Panc1 (cell line): Measurements from ENCODE around the gene EYA2. TPM values are rescaled to one million over a fixed set of nuclear protein-coding genes. Genes with fewer than 3 reads are reported as not detected.

Experiments used
- ATAC-seq: fragments of 200-7000 bp; cut with Tn5 transposase; 2 replicates; pipeline ENCODE4 v1.9.1; 2020; ENCODE audit warnings: mild to moderate bottlenecking, moderate library complexity
- BruUV-seq: library from RNA; stranded (reverse); fragments of 400-500 nt; replicated peaks from 2 replicates; lab custom pipeline; 2021; lab: Mats Ljungman, UMichigan
- CTCF ChIA-PET: fragments of 300-600 bp; sonication (Branson Sonifier 250); formaldehyde crosslinking; loops from one replicate; lab custom pipeline; 2022; ENCODE audit warnings: antibody characterized with exemption; lab: Charles Lee
- POLR2A ChIA-PET: fragments of 300-600 bp; sonication (Branson Sonifier 250); formaldehyde crosslinking; loops from one replicate; lab custom pipeline; 2022; ENCODE audit warnings: antibody characterized with exemption; lab: Charles Lee
- DNase-seq: peaks from one replicate; pipeline ENCODE4 v3.0.0-alpha.2; 2010; ENCODE audit warnings: low read depth, low spot score
- H3K27ac ChIP-seq: 2 replicates; pipeline ENCODE4 v1.5.1; 2011; ENCODE audit warnings: mild to moderate bottlenecking, low read length, inconsistent platforms
- H3K27me3 ChIP-seq: fragments of 200-500 bp; sonication (Bioruptor generic); 2 replicates; pipeline ENCODE4 v1.6.0; 2014; ENCODE audit warnings: low read length, inconsistent platforms; ENCODE audit not compliant: control insufficient read depth, insufficient read depth
- H3K36me3 ChIP-seq: fragments of 200-500 bp; sonication (Bioruptor generic); 2 replicates; pipeline ENCODE4 v1.5.1; 2014; ENCODE audit warnings: inconsistent platforms, mild to moderate bottlenecking, low read length, moderate library complexity; ENCODE audit not compliant: control insufficient read depth, insufficient read depth
- H3K4me1 ChIP-seq: 2 replicates; pipeline ENCODE4 v1.5.1; 2011; ENCODE audit warnings: inconsistent platforms, mild to moderate bottlenecking, low read length, moderate library complexity; ENCODE audit not compliant: control insufficient read depth, insufficient read depth
- H3K4me3 ChIP-seq, 2 experiments: 2 replicates each; pipeline ENCODE4 v1.5.1; 2011 to 2012; ENCODE audit warnings: low read depth in 2 of 2, low read length in 2 of 2, mild to moderate bottlenecking in 2 of 2, inconsistent platforms in 1 of 2, moderate library complexity in 1 of 2
- H3K9me3 ChIP-seq: fragments of 200-500 bp; sonication (Bioruptor generic); 2 replicates; pipeline ENCODE4 v1.5.1; 2014; ENCODE audit warnings: low read depth, mild to moderate bottlenecking, inconsistent platforms, low read length, moderate library complexity; ENCODE audit not compliant: control insufficient read depth, insufficient read depth
- CTCF ChIP-seq: fragments of 450-650 bp; IDR thresholded peaks from 2 replicates; pipeline ENCODE4 v1.5.1; 2017; ENCODE audit warnings: mild to moderate bottlenecking
- POLR2AphosphoS5 ChIP-seq: IDR thresholded peaks from 2 replicates; pipeline ENCODE4 v1.6.1; 2012; ENCODE audit warnings: mild to moderate bottlenecking, low read depth, low read length, moderate library complexity
- REST ChIP-seq, 2 experiments: IDR thresholded peaks; 2 replicates each; pipeline ENCODE4 v1.6.1; 2011 to 2012; ENCODE audit warnings: low read depth in 2 of 2, control low read depth in 1 of 2, low read length in 1 of 2, mild to moderate bottlenecking in 1 of 2, moderate library complexity in 1 of 2; ENCODE audit not compliant: insufficient read depth in 1 of 2
- SIN3A ChIP-seq: IDR thresholded peaks from 2 replicates; pipeline ENCODE4 v1.6.1; 2012; ENCODE audit warnings: low read depth, mild to moderate bottlenecking, low read length, moderate library complexity, borderline replicate concordance; ENCODE audit not compliant: insufficient read depth
- TCF7L2 ChIP-seq: IDR thresholded peaks from 2 replicates; pipeline ENCODE4 v1.6.1; 2011; ENCODE audit warnings: mild to moderate bottlenecking, low read depth, low read length, inconsistent platforms
- in situ Hi-C: cut with HindIII; loops from 2 replicates; pipeline ENCODE4 v1.10.0; 2016; ENCODE audit warnings: low sequenced_read_pairs, low pct_unique_long_range_greater_than_20kb
- intact Hi-C: fragments of 100-400 bp; cut with micrococcal nuclease; formaldehyde crosslinking; loops from one replicate; pipeline ENCODE4 v1.10.0; 2022; ENCODE audit not compliant: unreplicated experiment
- total RNA-seq: library from RNA; stranded (reverse); gene quantifications from one replicate; pipeline ENCODE4 v1.2.1, GENCODE V29; 2021; ENCODE audit not compliant: unreplicated experiment

Gene EYA2
- total RNA-seq, 1 experiment from 2014 or later: 1.9 TPM

GRCh38 chr20:47018381-47018780 is 123.7 kb downstream of the EYA2 start:
- ATAC-seq: no peak
- no peak for DNase-seq
- Histone ChIP-seq H3K27ac (no peak overlapping the region), H3K9me3 (no peaks in the 10 kb centered on the region), H3K36me3 (no peaks in the 10 kb centered on the region), H3K27me3 (peaks cover 4% of the 10 kb centered on the region; the same call in 1 of the 2 replicates), H3K4me1 (no peaks in the 10 kb centered on the region), H3K4me3 (no peak overlapping the region)
- BruUV-seq: no TSS peak
- ChIA-PET CTCF (no interaction called here), POLR2A (no interaction called here)
- no peak for TF ChIP-seq TCF7L2
- no peak for TF ChIP-seq SIN3A
- TF ChIP-seq POLR2AphosphoS5: no peak
- no peak for TF ChIP-seq REST (IDR thresholded peaks at IDR 0.05; ENCODE audit: insufficient read depth in 1 of 2, low read depth in 2 of 2, low read length in 1 of 2)
- TF ChIP-seq CTCF: no peak
- intact Hi-C loops: no loop called here
- in situ Hi-C loops: no loop called here

- H3K4me3 ChIP-seq: no peak overlapping the region
- ATAC-seq (no peak), DNase-seq (no peak)
- BruUV-seq: no TSS peak
- no peaks in the 10 kb centered on the region for H3K4me1 ChIP-seq
- POLR2A ChIA-PET: no interaction called here
- no peaks in the 10 kb centered on the region for H3K36me3 ChIP-seq
- in situ Hi-C loops (no loop called here), intact Hi-C loops (no loop called here)
- no peak overlapping the region for H3K27ac ChIP-seq
- CTCF ChIA-PET: no interaction called here
- no peak for TF ChIP-seq TCF7L2
- TF ChIP-seq SIN3A: no peak
- no peak for TF ChIP-seq REST (IDR thresholded peaks at IDR 0.05; ENCODE audit: insufficient read depth in 1 of 2, low read depth in 2 of 2, low read length in 1 of 2)
- no peak for TF ChIP-seq POLR2AphosphoS5
- TF ChIP-seq CTCF: no peak
- H3K27me3 ChIP-seq: peaks cover 4% of the 10 kb centered on the region; the same call in 1 of the 2 replicates
- H3K9me3 ChIP-seq: no peaks in the 10 kb centered on the region
Observed at GRCh38 chr20:47019121-47019824, 124.6 kb downstream of the EYA2 start.
